Measurements from ENCODE around the gene TBX6. TPM values are rescaled to one million over a fixed set of nuclear protein-coding genes. Genes with fewer than 3 reads are reported as not detected.

TBX6 gene
- total RNA-seq, 1 experiment from 2014 or later = 0.49 TPM

GRCh38 chr16:30087181-30087898 lies 4.4 kb downstream of the TBX6 start:
- peaks cover 31% of the 10 kb centered on the region for H3K36me3 ChIP-seq (ENCODE audit: insufficient read depth, low read length, poor library complexity, severe bottlenecking)
- BruUV-seq (replicated peaks) = no TSS peak
- intact Hi-C loops (cut with micrococcal nuclease; ENCODE audit: unreplicated experiment) = no loop called here

GRCh38 chr16:30086291-30087140 lies 5.2 kb downstream of the TBX6 start:
- BruUV-seq (replicated peaks) = no TSS peak
- H3K36me3 ChIP-seq (ENCODE audit: insufficient read depth, low read length, poor library complexity, severe bottlenecking) = peaks cover 33% of the 10 kb centered on the region
- H3K4me1 ChIP-seq (ENCODE audit: insufficient read depth, low read length, poor library complexity, severe bottlenecking) = peaks cover 6% of the 10 kb centered on the region
- POLR2A ChIA-PET (ENCODE audit: low non-redundant PET) = no interaction called here
- no peaks in the 10 kb centered on the region for H3K27me3 ChIP-seq (replicated peaks; ENCODE audit: insufficient read depth, low read depth, low read length, poor library complexity)
- H3K9me3 ChIP-seq (ENCODE audit: low read depth, low read length, poor library complexity, severe bottlenecking) = no peaks in the 10 kb centered on the region
- CTCF ChIA-PET = no interaction called here
- H3K4me3 ChIP-seq (ENCODE audit: low read depth, low read length, poor library complexity, severe bottlenecking) = no peak overlapping the region
- DNase-seq (ENCODE audit: low spot score) = no peak
- no peak for TF ChIP-seq EZH2 (IDR thresholded peaks at IDR 0.05; ENCODE audit: borderline replicate concordance, low read depth, low read length, poor library complexity, severe bottlenecking)
- TF ChIP-seq CTCF (conservative IDR thresholded peaks at IDR 0.05; ENCODE audit: low read depth, low read length) = no peak
- intact Hi-C loops (cut with micrococcal nuclease; ENCODE audit: unreplicated experiment) = no loop called here
- H3K27ac ChIP-seq (ENCODE audit: low read depth, low read length, poor library complexity, severe bottlenecking) = no peak overlapping the region

More at GRCh38 chr16:30087181-30087898, 4.4 kb downstream of the TBX6 start:
- DNase-seq (ENCODE audit: low spot score) = no peak
- peaks cover 10% of the 10 kb centered on the region for H3K4me1 ChIP-seq (ENCODE audit: insufficient read depth, low read length, poor library complexity, severe bottlenecking)
- H3K27me3 ChIP-seq (replicated peaks; ENCODE audit: insufficient read depth, low read depth, low read length, poor library complexity) = no peaks in the 10 kb centered on the region
- no peaks in the 10 kb centered on the region for H3K9me3 ChIP-seq (ENCODE audit: low read depth, low read length, poor library complexity, severe bottlenecking)
- no peak overlapping the region for H3K4me3 ChIP-seq (ENCODE audit: low read depth, low read length, poor library complexity, severe bottlenecking)
- H3K27ac ChIP-seq (ENCODE audit: low read depth, low read length, poor library complexity, severe bottlenecking) = no peak overlapping the region
- TF ChIP-seq CTCF (conservative IDR thresholded peaks at IDR 0.05; ENCODE audit: low read depth, low read length) = no peak
- no peak for TF ChIP-seq EZH2 (IDR thresholded peaks at IDR 0.05; ENCODE audit: borderline replicate concordance, low read depth, low read length, poor library complexity, severe bottlenecking)
- ChIA-PET POLR2A (ENCODE audit: low non-redundant PET) (interaction anchor here (0.6 to 0.7 kb wide), 2 partner anchors 20 to 405 kb away, joined by 3 to 19 read pairs; no protein-coding TSS in a partner anchor), CTCF (no interaction called here)

- CTCF ChIA-PET = no interaction called here
These were observed 5.9 kb downstream of the TBX6 start for GRCh38 chr16:30085820-30086219.

More at GRCh38 chr16:30085820-30086219, 5.9 kb downstream of the TBX6 start:
- Histone ChIP-seq H3K27ac (ENCODE audit: low read depth, low read length, poor library complexity, severe bottlenecking) (no peak overlapping the region), H3K4me1 (ENCODE audit: insufficient read depth, low read length, poor library complexity, severe bottlenecking) (no peaks in the 10 kb centered on the region), H3K9me3 (ENCODE audit: low read depth, low read length, poor library complexity, severe bottlenecking) (no peaks in the 10 kb centered on the region), H3K27me3 (replicated peaks; ENCODE audit: insufficient read depth, low read depth, low read length, poor library complexity) (no peaks in the 10 kb centered on the region), H3K4me3 (ENCODE audit: low read depth, low read length, poor library complexity, severe bottlenecking) (no peak overlapping the region), H3K36me3 (ENCODE audit: insufficient read depth, low read length, poor library complexity, severe bottlenecking) (peaks cover 38% of the 10 kb centered on the region)
- intact Hi-C loops (cut with micrococcal nuclease; ENCODE audit: unreplicated experiment) = no loop called here
- no peak for DNase-seq (ENCODE audit: low spot score)
- no TSS peak for BruUV-seq (replicated peaks)
- TF ChIP-seq EZH2 (IDR thresholded peaks at IDR 0.05; ENCODE audit: borderline replicate concordance, low read depth, low read length, poor library complexity, severe bottlenecking) (no peak), CTCF (conservative IDR thresholded peaks at IDR 0.05; ENCODE audit: low read depth, low read length) (no peak)
- POLR2A ChIA-PET (ENCODE audit: low non-redundant PET) = no interaction called here

Measured in A673 (cell line).